OCI-LY1 (cell line): ENCODE data around the gene RNF19B.

Experiments
- H2AFZ ChIP-seq: fragments of 200-600 bp; sonication (generic), shearing (Covaris generic); 2 replicates; pipeline ENCODE4 v1.6.0; 2014; ENCODE audit warnings: antibody characterized with exemption, mild to moderate bottlenecking, low read length
- H3F3A ChIP-seq: fragments of 200-600 bp; sonication (generic), shearing (Covaris generic); 2 replicates; pipeline ENCODE4 v1.6.0; 2014; ENCODE audit warnings: mild to moderate bottlenecking, antibody characterized with exemption, low read length, moderate library complexity; ENCODE audit not compliant: insufficient read depth
- H3K27ac ChIP-seq: fragments of 200-600 bp; sonication (generic); 2 replicates; pipeline ENCODE4 v1.5.1; 2014; ENCODE audit warnings: low read length, mixed run types, mild to moderate bottlenecking, low read depth; ENCODE audit not compliant: poor library complexity, severe bottlenecking
- H3K27me3 ChIP-seq: fragments of 200-600 bp; sonication (generic); 2 replicates; pipeline ENCODE4 v1.6.0; 2014; ENCODE audit warnings: antibody characterized with exemption, mild to moderate bottlenecking, low read length, moderate library complexity; ENCODE audit not compliant: insufficient read depth
- H3K36me3 ChIP-seq: fragments of 200-600 bp; sonication (generic); 2 replicates; pipeline ENCODE4 v1.6.1; 2014; ENCODE audit warnings: mild to moderate bottlenecking, antibody characterized with exemption, low read length, moderate library complexity, mixed read lengths; ENCODE audit not compliant: insufficient read depth
- H3K4me1 ChIP-seq: fragments of 200-600 bp; sonication (generic); 2 replicates; pipeline ENCODE4 v1.5.1; 2014; ENCODE audit warnings: mild to moderate bottlenecking, low read length, moderate library complexity; ENCODE audit not compliant: insufficient read depth, severe bottlenecking
- H3K4me2 ChIP-seq: fragments of 200-600 bp; sonication (generic), shearing (Covaris generic); 2 replicates; pipeline ENCODE4 v1.6.1; 2014; ENCODE audit warnings: low read length
- H3K4me3 ChIP-seq: fragments of 200-600 bp; sonication (generic); 2 replicates; pipeline ENCODE4 v1.5.1; 2014; ENCODE audit warnings: low read length, low read depth, mild to moderate bottlenecking, mixed read lengths; ENCODE audit not compliant: poor library complexity, severe bottlenecking
- H3K79me2 ChIP-seq: fragments of 200-600 bp; shearing (Covaris generic); 2 replicates; pipeline ENCODE4 v1.6.1; 2016; ENCODE audit warnings: mixed run types, low read length, mixed read lengths; ENCODE audit not compliant: insufficient read depth
- H3K9ac ChIP-seq: fragments of 200-600 bp; sonication (generic), shearing (Covaris generic); 2 replicates; pipeline ENCODE4 v1.6.1; 2014; ENCODE audit warnings: mild to moderate bottlenecking, low read length, mixed read lengths
- H3K9me2 ChIP-seq: fragments of 200-600 bp; sonication (generic), shearing (Covaris generic); 2 replicates; pipeline ENCODE4 v1.6.1; 2014; ENCODE audit warnings: low read depth, mild to moderate bottlenecking, low read length, mixed read lengths
- H3K9me3 ChIP-seq: fragments of 200-600 bp; shearing (Covaris generic); 2 replicates; pipeline ENCODE4 v1.6.1; 2014; ENCODE audit warnings: low read length, mixed read lengths
- H4K20me1 ChIP-seq: fragments of 200-600 bp; sonication (generic), shearing (Covaris generic); 2 replicates; pipeline ENCODE4 v1.6.0; 2016; ENCODE audit warnings: mild to moderate bottlenecking, low read length; ENCODE audit not compliant: insufficient read depth
- EZH2 ChIP-seq: fragments of 200-600 bp; sonication (generic), shearing (Covaris generic); IDR thresholded peaks from 2 replicates; pipeline ENCODE4 v1.8.0; 2017; ENCODE audit warnings: borderline replicate concordance, mixed run types, mild to moderate bottlenecking, antibody characterized with exemption, low read length, moderate library complexity, mixed read lengths
- TF ChIP-seq, protein P1 (sequence below): fragments of 200-600 bp; sonication (generic), shearing (Covaris generic); IDR thresholded peaks from 2 replicates; pipeline ENCODE4 v1.5.1; 2017; ENCODE audit warnings: mild to moderate bottlenecking, antibody characterized with exemption, low read length, moderate library complexity, mixed read lengths

The RNF19B gene

DNA sequence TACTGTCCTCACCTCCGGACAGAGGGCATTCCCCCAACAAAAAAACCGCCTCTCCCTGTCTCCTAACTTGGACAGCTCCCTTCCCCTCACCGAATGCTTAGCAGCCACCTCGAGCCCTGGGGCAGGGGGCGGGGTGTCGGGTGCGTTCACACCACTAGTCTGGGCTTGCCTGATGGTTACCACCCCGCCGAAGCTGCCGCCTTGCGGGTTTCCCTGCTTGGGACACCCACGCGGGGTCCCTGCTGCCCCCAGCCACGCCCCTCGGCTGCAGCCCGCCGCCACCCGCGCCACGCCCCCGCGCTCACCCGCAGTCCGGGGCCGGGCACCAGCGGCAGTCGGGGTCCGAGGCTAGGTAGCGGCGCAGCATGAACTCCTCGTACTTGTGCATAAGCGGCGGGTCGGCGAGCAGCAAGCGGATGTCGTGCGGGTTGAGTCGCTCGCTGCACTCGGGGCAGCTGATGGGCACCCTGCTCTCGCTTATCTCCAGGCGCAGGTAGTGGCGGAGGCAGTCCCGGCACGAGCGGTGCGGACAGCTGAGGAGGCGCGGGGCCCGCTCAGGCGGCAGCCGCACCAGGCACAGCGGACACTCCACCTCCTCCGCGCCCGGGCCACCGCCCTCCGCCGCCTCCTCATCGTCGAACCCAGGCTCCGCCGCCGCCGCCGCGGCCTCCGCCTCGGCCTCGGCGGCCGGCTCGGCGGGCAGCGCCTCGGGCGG lies 706 bp downstream of the RNF19B start:
- H4K20me1 ChIP-seq, result no peaks in the 10 kb centered on the region

DNA sequence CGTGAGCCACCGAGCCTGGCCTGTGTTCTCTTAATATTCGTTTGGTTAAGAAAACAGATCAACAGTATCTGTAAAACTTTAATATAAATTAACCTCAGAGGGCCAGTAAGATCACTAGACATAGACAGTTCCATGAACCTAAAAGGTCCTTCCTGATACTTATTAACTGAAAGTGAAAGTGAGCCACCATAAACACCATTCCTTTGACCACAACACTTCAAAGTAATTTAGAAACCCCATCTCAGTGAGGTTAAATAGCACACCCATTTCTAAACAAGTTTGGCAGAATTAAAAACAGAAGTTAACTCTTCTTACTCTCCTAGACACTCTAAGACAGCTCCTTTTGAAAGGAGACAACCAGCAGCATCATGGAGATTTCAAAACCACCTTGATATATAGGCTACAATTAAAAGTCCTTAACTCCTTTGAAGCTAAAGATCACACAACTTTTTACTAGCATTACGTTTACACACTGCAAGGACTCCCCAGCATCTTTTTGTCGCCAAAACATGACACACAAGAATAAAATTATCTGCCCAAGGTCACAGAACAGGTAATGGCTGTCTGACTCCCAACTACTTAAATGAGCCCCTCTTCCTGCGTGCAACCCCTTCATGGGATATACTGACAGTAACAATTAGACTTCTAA lies 2.2 kb downstream of the RNF19B start:
- Histone ChIP-seq H3K4me2 (peak overlapping the region; percentile 72), H3K36me3 (no peaks in the 10 kb centered on the region), H3K27me3 (no peaks in the 10 kb centered on the region), H3K79me2 (peaks cover 14% of the 10 kb centered on the region; the same call in 1 of the 2 replicates), H3K4me1 (peaks cover 64% of the 10 kb centered on the region), H3F3A (0 out of 2 replicates have a peak, but pooled peaks cover 4% of the 10 kb centered on the region), H3K9ac (peak overlapping the region; percentile 46), H3K9me3 (no peaks in the 10 kb centered on the region), H2AFZ (no peak overlapping the region), H3K4me3 (peak overlapping the region; percentile 90), H4K20me1 (no peaks in the 10 kb centered on the region), H3K9me2 (no peaks in the 10 kb centered on the region), H3K27ac (peak overlapping the region; percentile 58)
- TF ChIP-seq, protein P1, sequence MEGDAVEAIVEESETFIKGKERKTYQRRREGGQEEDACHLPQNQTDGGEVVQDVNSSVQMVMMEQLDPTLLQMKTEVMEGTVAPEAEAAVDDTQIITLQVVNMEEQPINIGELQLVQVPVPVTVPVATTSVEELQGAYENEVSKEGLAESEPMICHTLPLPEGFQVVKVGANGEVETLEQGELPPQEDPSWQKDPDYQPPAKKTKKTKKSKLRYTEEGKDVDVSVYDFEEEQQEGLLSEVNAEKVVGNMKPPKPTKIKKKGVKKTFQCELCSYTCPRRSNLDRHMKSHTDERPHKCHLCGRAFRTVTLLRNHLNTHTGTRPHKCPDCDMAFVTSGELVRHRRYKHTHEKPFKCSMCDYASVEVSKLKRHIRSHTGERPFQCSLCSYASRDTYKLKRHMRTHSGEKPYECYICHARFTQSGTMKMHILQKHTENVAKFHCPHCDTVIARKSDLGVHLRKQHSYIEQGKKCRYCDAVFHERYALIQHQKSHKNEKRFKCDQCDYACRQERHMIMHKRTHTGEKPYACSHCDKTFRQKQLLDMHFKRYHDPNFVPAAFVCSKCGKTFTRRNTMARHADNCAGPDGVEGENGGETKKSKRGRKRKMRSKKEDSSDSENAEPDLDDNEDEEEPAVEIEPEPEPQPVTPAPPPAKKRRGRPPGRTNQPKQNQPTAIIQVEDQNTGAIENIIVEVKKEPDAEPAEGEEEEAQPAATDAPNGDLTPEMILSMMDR, result no peak
- TF ChIP-seq EZH2, result no peak

More for the DNA sequence above, 706 bp downstream of the RNF19B start:
- Histone ChIP-seq H3K27me3 (0 out of 2 replicates have a peak, but pooled peaks cover 5% of the 10 kb centered on the region), H3K4me1 (peaks cover 50% of the 10 kb centered on the region), H3K9me3 (no peaks in the 10 kb centered on the region), H3K4me3 (peak overlapping the region; percentile 90), H2AFZ (no peak overlapping the region), H3K4me2 (peak overlapping the region; percentile 72), H3K27ac (peak overlapping the region; percentile 30), H3F3A (no peaks in the 10 kb centered on the region), H3K36me3 (no peaks in the 10 kb centered on the region), H3K9me2 (no peaks in the 10 kb centered on the region), H3K9ac (peak overlapping the region; percentile 72), H3K79me2 (peaks cover 14% of the 10 kb centered on the region; the same call in 1 of the 2 replicates)
- TF ChIP-seq, protein P1, result no peak
- TF ChIP-seq EZH2, result no peak

DNA sequence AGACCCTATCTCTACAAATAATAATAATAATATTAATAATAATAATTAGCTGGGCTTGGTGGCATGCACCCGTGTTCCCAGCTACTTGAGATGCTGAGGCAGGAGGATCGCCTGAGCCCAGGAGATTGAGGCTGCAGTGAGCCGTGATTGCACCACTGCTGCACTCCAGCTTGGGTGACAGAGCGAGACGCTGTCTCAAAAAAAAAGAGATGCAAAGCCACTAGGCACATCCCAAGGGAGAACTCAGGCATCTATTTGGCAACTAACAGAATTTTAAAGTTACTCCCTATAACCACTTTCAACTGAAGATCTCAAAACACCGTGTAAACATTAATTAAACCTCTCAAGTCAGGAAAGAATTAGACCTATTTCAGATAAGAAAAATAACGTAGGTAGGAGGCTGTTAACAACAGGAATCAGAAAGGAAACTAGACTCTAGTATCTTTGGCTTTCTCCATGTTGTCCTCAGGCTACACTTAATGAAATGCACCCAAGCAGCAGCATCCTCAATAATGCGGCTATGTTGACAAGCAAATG lies 3.7 kb downstream of the RNF19B start:
- Histone ChIP-seq H3K9me3 (no peaks in the 10 kb centered on the region), H3K4me2 (peak overlapping the region; percentile 58), H3F3A (0 out of 2 replicates have a peak, but pooled peaks cover 4% of the 10 kb centered on the region), H3K4me3 (peak overlapping the region; percentile 38), H3K79me2 (peaks cover 19% of the 10 kb centered on the region; the same call in 1 of the 2 replicates), H3K9me2 (no peaks in the 10 kb centered on the region), H3K4me1 (peaks cover 73% of the 10 kb centered on the region), H3K9ac (peak overlapping the region; percentile 22; the same call in 1 of the 2 replicates), H2AFZ (no peak overlapping the region), H3K27me3 (no peaks in the 10 kb centered on the region), H3K36me3 (no peaks in the 10 kb centered on the region), H3K27ac (peak overlapping the region; percentile 57), H4K20me1 (no peaks in the 10 kb centered on the region)
- TF ChIP-seq, protein P1, result no peak
- TF ChIP-seq EZH2, result no peak
